ENCODE measurements around the gene SNCAIP.

DNA sequence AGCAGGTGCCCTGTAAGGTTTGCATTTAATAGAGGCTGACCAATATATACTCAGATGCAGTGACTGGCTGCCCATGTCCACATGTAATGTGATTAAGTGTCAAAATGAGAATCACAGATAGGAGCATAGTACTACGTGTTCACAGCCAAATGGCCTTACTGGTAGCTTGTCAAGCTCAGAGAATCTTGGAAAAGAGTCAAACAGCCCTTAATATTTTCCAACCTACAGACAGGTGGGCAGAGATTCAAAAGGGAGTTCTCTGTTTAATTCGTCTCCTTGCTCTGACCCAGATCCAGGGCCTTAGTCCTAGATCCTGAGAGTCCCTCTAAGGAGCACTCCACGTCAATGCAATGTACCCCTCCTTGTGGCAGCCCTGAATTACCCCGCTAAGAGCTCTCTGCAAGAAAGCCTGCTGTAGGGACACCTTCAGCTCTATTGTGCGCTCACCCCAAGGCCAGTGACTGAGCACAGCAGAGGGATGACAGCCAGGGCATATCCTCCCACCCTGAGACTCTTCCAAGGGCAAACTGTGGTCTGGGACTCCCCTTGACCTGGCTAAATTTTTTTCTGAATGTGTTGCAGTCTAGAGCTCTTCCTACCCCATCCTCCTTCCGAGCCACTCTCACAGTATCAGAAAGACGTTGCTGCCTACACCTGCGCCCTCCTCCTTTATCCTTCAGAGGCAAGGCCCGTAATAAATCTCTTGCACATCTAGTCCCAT lies 159.2 kb downstream of the SNCAIP start:
- no peak for TF ChIP-seq POLR2A (IDR thresholded peaks at IDR 0.05)
- TF ChIP-seq, protein P1, sequence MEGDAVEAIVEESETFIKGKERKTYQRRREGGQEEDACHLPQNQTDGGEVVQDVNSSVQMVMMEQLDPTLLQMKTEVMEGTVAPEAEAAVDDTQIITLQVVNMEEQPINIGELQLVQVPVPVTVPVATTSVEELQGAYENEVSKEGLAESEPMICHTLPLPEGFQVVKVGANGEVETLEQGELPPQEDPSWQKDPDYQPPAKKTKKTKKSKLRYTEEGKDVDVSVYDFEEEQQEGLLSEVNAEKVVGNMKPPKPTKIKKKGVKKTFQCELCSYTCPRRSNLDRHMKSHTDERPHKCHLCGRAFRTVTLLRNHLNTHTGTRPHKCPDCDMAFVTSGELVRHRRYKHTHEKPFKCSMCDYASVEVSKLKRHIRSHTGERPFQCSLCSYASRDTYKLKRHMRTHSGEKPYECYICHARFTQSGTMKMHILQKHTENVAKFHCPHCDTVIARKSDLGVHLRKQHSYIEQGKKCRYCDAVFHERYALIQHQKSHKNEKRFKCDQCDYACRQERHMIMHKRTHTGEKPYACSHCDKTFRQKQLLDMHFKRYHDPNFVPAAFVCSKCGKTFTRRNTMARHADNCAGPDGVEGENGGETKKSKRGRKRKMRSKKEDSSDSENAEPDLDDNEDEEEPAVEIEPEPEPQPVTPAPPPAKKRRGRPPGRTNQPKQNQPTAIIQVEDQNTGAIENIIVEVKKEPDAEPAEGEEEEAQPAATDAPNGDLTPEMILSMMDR (IDR thresholded peaks at IDR 0.05): no peak

All from lower leg skin (tissue), 3 donors.